Central memory CD8-positive, alpha-beta T cell (primary cell): ENCODE results near the gene IDH3A.

Experiments used
- ATAC-seq: fragments of 150-1000 bp; cut with Tn5 transposase; replicated peaks from 2 replicates; pipeline ENCODE4 v1.10.0; 2022; ENCODE audit warnings: mild to moderate bottlenecking, moderate FRiP score, moderate number of reproducible peaks; ENCODE audit not compliant: poor library complexity, severe bottlenecking; ENCODE audit errors: extremely low read depth
- DNase-seq, 2 donors: peaks; one replicate each; pipeline ENCODE4 v3.0.0; 2021; ENCODE audit warnings: low spot score in 2 of 2
- H3K27ac Mint-ChIP-seq: one replicate; pipeline ENCODE4 v1.8.0; 2022; ENCODE audit warnings: low read depth, mild to moderate bottlenecking, moderate library complexity, mixed read lengths
- H3K27me3 Mint-ChIP-seq: one replicate; pipeline ENCODE4 v1.8.0; 2022; ENCODE audit warnings: mixed read lengths
- H3K36me3 Mint-ChIP-seq: one replicate; pipeline ENCODE4 v1.8.0; 2022; ENCODE audit warnings: mild to moderate bottlenecking, moderate library complexity, mixed read lengths; ENCODE audit not compliant: insufficient read depth
- H3K4me1 Mint-ChIP-seq: one replicate; pipeline ENCODE4 v1.8.0; 2022; ENCODE audit warnings: mixed read lengths
- H3K4me3 Mint-ChIP-seq: one replicate; pipeline ENCODE4 v1.8.0; 2022; ENCODE audit warnings: mild to moderate bottlenecking, moderate library complexity, mixed read lengths
- H3K9me3 Mint-ChIP-seq: one replicate; pipeline ENCODE4 v1.8.0; 2022; ENCODE audit warnings: mixed read lengths

IDH3A gene

GRCh38 chr15:78211189-78211921, 62.2 kb downstream of the IDH3A start:
- ATAC-seq (no peak), DNase-seq (no peak)
- H3K4me3 Mint-ChIP-seq: no peak overlapping the region
- H3K36me3 Mint-ChIP-seq: no peaks in the 10 kb centered on the region
- H3K27me3 Mint-ChIP-seq: peaks cover 22% of the 10 kb centered on the region
- no peak overlapping the region for H3K27ac Mint-ChIP-seq
- no peaks in the 10 kb centered on the region for H3K9me3 Mint-ChIP-seq
- H3K4me1 Mint-ChIP-seq: no peaks in the 10 kb centered on the region

GRCh38 chr15:78212008-78212407, 62.8 kb downstream of the IDH3A start:
- no peak for ATAC-seq
- DNase-seq: no peak
- H3K9me3 Mint-ChIP-seq: no peaks in the 10 kb centered on the region

GRCh38 chr15:78212546-78213424, 63.6 kb downstream of the IDH3A start:
- no peak for ATAC-seq

More at GRCh38 chr15:78212008-78212407, 62.8 kb downstream of the IDH3A start:
- no peaks in the 10 kb centered on the region for H3K36me3 Mint-ChIP-seq
- H3K4me1 Mint-ChIP-seq: no peaks in the 10 kb centered on the region
- no peak overlapping the region for H3K27ac Mint-ChIP-seq
- peaks cover 22% of the 10 kb centered on the region for H3K27me3 Mint-ChIP-seq
- no peak overlapping the region for H3K4me3 Mint-ChIP-seq

GRCh38 chr15:78213425-78213750, 64.2 kb downstream of the IDH3A start:
- Mint-ChIP-seq H3K27ac (no peak overlapping the region), H3K27me3 (peaks cover 22% of the 10 kb centered on the region), H3K4me1 (no peaks in the 10 kb centered on the region), H3K9me3 (no peaks in the 10 kb centered on the region), H3K36me3 (no peaks in the 10 kb centered on the region), H3K4me3 (no peak overlapping the region)
- DNase-seq (no peak), ATAC-seq (no peak)

More at GRCh38 chr15:78212546-78213424, 63.6 kb downstream of the IDH3A start:
- Mint-ChIP-seq H3K9me3 (no peaks in the 10 kb centered on the region), H3K4me1 (no peaks in the 10 kb centered on the region), H3K27ac (no peak overlapping the region), H3K4me3 (no peak overlapping the region), H3K36me3 (no peaks in the 10 kb centered on the region), H3K27me3 (peaks cover 22% of the 10 kb centered on the region)
- no peak for DNase-seq

GRCh38 chr15:78213956-78214355, 64.8 kb downstream of the IDH3A start:
- Mint-ChIP-seq H3K4me1 (no peaks in the 10 kb centered on the region), H3K4me3 (no peak overlapping the region), H3K27me3 (peaks cover 22% of the 10 kb centered on the region), H3K27ac (no peak overlapping the region), H3K9me3 (no peaks in the 10 kb centered on the region), H3K36me3 (no peaks in the 10 kb centered on the region)
- no peak for ATAC-seq
- no peak for DNase-seq

- DNase-seq (no peak), ATAC-seq (no peak)
- Mint-ChIP-seq H3K27me3 (peaks cover 20% of the 10 kb centered on the region), H3K27ac (no peak overlapping the region), H3K36me3 (no peaks in the 10 kb centered on the region), H3K4me1 (no peaks in the 10 kb centered on the region), H3K4me3 (no peak overlapping the region), H3K9me3 (no peaks in the 10 kb centered on the region)
Measured at GRCh38 chr15:78216276-78217104, 67.3 kb downstream of the IDH3A start.

GRCh38 chr15:78220713-78221112, 71.6 kb downstream of the IDH3A start:
- Mint-ChIP-seq H3K4me1 (peaks cover 21% of the 10 kb centered on the region), H3K36me3 (no peaks in the 10 kb centered on the region), H3K27me3 (no peaks in the 10 kb centered on the region), H3K9me3 (no peaks in the 10 kb centered on the region), H3K4me3 (no peak overlapping the region), H3K27ac (no peak overlapping the region)
- DNase-seq (no peak), ATAC-seq (no peak)
